Cardiac fibroblast (primary cell): ENCODE data around the gene NEDD4L.

Experiments used
- DNase-seq, 2 donors: peaks; one replicate each; pipeline versions ENCODE4 v3.0.0 to v3.0.0-alpha.2; 2010; ENCODE audit warnings: low read depth in 2 of 2
- H3K4me3 ChIP-seq, 2 donors: replicated peaks in 1 of 2; 1 replicate in 1 of 2; 2 replicates in 1 of 2; pipeline ENCODE4 v1.5.1; 2011; ENCODE audit warnings: low read depth in 2 of 2, low read length in 2 of 2, mild to moderate bottlenecking in 2 of 2, moderate library complexity in 1 of 2
- TF ChIP-seq, protein P1 (sequence below): IDR thresholded peaks from one replicate; pipeline ENCODE4 v1.5.1; 2011; ENCODE audit warnings: low read depth, mild to moderate bottlenecking, low read length, inconsistent platforms

Gene NEDD4L

DNA sequence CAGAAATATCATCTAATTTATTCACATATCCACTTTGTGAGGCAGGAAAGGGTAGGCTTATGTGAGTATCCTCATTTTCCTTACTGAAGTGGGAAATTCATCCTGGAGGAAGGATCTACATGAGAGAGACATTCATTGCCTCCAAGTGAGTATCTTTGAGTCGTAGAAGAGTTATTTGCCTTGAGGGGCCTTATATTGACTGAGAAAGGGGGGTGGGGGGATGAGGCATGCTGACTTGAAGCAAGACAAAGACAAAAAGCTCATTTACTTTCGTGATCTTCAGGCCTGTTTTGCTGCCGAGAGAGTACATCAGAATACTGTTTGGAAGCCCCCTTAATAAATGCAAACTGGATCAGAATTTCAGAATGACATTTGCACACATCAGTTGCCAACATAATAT, 17.6 kb upstream of the NEDD4L start:
- no peak for DNase-seq
- no peak overlapping the region for H3K4me3 ChIP-seq
- TF ChIP-seq, protein P1, sequence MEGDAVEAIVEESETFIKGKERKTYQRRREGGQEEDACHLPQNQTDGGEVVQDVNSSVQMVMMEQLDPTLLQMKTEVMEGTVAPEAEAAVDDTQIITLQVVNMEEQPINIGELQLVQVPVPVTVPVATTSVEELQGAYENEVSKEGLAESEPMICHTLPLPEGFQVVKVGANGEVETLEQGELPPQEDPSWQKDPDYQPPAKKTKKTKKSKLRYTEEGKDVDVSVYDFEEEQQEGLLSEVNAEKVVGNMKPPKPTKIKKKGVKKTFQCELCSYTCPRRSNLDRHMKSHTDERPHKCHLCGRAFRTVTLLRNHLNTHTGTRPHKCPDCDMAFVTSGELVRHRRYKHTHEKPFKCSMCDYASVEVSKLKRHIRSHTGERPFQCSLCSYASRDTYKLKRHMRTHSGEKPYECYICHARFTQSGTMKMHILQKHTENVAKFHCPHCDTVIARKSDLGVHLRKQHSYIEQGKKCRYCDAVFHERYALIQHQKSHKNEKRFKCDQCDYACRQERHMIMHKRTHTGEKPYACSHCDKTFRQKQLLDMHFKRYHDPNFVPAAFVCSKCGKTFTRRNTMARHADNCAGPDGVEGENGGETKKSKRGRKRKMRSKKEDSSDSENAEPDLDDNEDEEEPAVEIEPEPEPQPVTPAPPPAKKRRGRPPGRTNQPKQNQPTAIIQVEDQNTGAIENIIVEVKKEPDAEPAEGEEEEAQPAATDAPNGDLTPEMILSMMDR, result no peak

DNA sequence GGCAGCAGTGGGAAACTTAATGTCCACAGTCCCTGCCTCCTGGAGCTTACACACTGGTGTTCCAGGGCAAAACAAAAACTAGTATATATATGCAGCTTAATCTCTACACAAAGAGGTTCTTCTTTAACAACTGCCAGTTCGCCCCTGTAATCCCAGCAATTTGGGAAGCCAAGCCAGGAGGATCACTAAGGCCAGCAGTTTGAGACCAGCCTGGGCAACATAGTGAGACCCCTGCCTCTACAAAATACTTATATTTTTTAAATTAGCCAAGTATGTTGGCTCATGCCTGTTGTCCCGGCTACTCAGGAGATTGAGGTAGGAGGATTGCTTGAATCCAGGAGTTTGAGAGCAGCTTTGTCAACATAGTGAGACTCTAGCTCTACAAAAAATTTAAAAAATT, 17.2 kb upstream of the NEDD4L start:
- no peak overlapping the region for H3K4me3 ChIP-seq
- DNase-seq, result no peak
- TF ChIP-seq, protein P1, result no peak

DNA sequence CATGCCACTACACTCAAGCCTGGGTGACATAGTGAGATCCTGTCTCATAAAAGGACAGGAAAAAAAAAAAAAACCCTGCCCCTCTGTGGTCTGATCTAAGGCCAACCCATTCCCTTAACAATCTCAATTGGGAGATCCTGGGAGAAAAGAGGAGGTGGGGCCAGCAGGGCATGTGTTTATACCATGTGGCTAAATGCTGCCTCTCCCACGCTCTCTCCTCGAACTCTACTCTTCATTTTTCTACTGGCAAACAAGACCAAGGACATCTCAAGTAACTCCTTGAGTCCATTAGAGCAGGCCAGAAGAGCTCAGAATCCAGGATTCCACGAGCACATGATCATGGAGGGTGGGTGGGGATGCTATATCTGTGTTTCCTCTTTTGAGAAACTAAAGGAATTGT, 16.7 kb upstream of the NEDD4L start:
- H3K4me3 ChIP-seq, result no peak overlapping the region
- TF ChIP-seq, protein P1, result no peak

DNA sequence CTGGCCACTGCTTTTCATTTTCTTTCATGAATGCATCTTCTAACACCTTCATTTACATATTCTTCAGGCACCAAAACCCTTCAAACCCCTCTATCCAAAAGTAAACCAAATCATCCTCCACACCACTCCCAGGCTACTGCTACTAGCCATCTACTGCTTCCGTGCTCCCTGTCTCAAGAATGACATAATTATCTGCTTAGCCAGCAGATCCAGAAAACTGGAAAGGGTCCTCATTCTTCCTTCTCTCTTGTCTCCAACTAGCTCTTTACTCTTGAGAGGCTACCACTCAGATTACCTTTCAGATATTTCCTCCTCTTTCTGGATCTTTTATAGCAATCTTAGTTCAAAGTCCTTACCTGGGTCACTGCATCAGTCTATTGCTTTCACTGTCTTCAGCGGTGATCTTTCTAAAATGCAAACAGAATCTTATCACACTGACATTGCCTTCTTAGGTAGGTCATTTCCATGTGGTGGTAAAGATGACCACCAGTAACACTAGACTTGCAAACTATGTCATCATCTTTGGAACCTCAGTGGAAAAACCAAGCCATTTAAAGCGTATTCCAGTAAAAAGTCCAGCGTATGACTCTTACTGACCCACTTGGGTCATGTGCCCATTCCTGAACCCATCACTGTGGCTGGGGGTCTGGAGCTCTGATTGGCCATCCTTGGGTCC, 15.8 kb upstream of the NEDD4L start:
- no peak overlapping the region for H3K4me3 ChIP-seq
- no peak for DNase-seq
- TF ChIP-seq, protein P1, result no peak

More for the DNA sequence above, 16.7 kb upstream of the NEDD4L start:
- DNase-seq, result no peak

DNA sequence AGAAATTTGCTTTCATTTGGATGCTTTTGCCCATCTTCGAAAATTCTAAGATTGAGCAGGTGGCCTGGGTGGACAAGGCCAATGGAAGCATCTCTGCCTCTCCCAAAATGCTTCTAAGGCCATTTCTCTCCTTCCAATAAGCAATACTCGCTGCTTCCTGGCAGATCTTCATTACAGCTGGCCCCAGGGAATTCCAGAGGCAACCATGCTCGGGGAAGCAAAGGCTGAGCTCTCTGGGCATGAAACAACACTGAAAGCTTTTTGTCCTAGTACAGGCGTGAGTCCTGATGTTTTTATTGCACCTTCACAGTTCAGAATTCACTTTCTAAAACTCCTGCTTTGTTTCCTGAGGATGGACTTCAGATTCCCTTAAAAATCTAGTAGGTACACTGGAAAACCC, 11.8 kb upstream of the NEDD4L start:
- no peak overlapping the region for H3K4me3 ChIP-seq
- no peak for DNase-seq
- TF ChIP-seq, protein P1, result no peak

- DNase-seq, result no peak
- TF ChIP-seq, protein P1, result no peak
- H3K4me3 ChIP-seq, result no peak overlapping the region
Measured at GRCh38 chr18:58033216-58033615, 10.8 kb upstream of the NEDD4L start.

DNA sequence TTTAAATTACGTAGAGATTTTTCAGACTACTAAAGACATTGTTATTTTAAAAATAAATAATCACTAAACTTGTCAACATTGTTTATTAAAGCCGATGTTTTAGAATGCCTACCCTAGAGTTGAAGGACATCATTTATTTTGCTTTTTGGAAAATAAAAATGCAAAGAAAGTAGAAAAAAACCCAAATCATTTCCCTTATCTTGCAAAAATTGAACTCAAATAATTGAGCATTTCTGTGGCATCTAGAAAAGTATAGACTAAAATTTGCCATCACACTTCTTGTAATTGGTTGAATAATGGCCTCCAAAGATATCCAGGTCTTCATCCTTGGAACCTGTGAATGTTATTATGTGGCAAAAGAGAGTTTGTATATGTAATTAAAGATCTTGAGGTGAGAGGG, 9.7 kb upstream of the NEDD4L start:
- DNase-seq, result no peak
- H3K4me3 ChIP-seq, result no peak overlapping the region
- TF ChIP-seq, protein P1, result no peak
